ENCODE results near the gene PPIF. TPM values are rescaled to one million over a fixed set of nuclear protein-coding genes. Genes with fewer than 3 reads are reported as not detected.

PPIF gene
- total RNA-seq, 4 donors from 2014 or later: 39.1 to 82.1 (median 67.9) TPM

DNA sequence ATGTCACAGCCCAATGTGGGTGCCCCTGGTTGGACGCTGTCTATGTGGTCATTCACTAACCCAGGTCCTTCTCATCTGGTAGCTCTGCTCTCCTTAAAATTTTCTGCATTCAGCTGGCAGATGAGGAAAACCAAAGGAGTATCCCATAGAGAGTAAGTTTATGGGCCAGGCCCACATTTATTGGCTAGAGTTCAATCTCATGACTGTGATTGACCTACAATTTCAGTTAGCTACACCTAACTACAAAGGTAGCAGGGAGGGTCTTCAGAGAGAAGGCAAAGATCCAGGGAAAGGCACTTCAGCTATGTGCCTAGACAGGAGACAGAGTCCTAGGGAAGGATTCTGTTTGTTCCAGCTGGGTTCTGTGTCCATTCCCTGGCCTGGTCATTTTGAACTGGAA lies 23.7 kb upstream of the PPIF start:
- no peak for ATAC-seq
- H3K4me1 ChIP-seq: no peaks in the 10 kb centered on the region

DNA sequence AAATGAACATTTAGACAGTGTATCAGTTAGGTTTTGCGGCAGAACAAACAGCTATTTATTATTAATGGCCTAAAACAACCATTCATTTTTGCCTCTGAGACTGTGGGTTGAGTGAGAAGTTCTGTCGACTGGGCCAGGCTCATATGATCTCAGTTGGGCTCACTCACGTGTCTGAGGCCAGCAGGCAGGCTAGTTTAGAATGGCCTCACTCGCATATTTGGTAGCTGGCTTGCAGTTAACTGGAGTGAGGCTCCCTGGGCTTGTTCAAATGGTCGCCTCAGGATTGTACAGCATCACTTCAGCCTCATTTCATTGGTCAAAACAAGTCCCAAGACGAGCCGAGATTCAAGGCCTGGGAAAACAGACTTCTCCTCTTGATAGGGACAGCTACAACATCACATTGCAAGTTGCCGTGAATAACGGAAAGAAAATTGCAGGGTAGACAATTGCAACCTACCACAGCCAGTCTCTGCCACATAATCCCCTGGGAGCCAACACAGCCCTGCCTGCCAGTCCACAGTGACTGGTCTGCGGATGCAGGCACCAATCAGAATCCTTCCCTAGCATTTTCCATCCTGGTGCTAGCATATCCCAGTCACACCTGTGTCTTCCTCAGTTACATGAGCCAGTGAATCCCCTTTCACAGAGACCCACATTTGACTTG lies 23.1 kb upstream of the PPIF start:
- ATAC-seq (no peak), DNase-seq (no peak)
- no peak for TF ChIP-seq POLR2A (IDR thresholded peaks at IDR 0.05)
- TF ChIP-seq, protein P1, sequence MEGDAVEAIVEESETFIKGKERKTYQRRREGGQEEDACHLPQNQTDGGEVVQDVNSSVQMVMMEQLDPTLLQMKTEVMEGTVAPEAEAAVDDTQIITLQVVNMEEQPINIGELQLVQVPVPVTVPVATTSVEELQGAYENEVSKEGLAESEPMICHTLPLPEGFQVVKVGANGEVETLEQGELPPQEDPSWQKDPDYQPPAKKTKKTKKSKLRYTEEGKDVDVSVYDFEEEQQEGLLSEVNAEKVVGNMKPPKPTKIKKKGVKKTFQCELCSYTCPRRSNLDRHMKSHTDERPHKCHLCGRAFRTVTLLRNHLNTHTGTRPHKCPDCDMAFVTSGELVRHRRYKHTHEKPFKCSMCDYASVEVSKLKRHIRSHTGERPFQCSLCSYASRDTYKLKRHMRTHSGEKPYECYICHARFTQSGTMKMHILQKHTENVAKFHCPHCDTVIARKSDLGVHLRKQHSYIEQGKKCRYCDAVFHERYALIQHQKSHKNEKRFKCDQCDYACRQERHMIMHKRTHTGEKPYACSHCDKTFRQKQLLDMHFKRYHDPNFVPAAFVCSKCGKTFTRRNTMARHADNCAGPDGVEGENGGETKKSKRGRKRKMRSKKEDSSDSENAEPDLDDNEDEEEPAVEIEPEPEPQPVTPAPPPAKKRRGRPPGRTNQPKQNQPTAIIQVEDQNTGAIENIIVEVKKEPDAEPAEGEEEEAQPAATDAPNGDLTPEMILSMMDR (IDR thresholded peaks at IDR 0.05 in 4 of 5, conservative IDR thresholded peaks at IDR 0.05 in 1 of 5): no peak
- H3K9me3 ChIP-seq: no peaks in the 10 kb centered on the region
- no peak overlapping the region for H3K27ac ChIP-seq
- in situ Hi-C loops (cut with MboI; ENCODE audit: low sequenced_read_pairs in 4 of 4): no loop called here
- no peak overlapping the region for H3K4me3 ChIP-seq
- H3K27me3 ChIP-seq: no peaks in the 10 kb centered on the region
- intact Hi-C loops (cut with DNase I; ENCODE audit: low total_unique reads): no loop called here
- no peaks in the 10 kb centered on the region for H3K36me3 ChIP-seq
- no peaks in the 10 kb centered on the region for H3K4me1 ChIP-seq

More for the DNA sequence above, 23.7 kb upstream of the PPIF start:
- Histone ChIP-seq H3K27me3 (no peaks in the 10 kb centered on the region), H3K9me3 (no peaks in the 10 kb centered on the region), H3K4me3 (no peak overlapping the region), H3K36me3 (no peaks in the 10 kb centered on the region), H3K27ac (no peak overlapping the region)
- DNase-seq: no peak
- in situ Hi-C loops (cut with MboI; ENCODE audit: low sequenced_read_pairs in 4 of 4): no loop called here
- TF ChIP-seq POLR2A (IDR thresholded peaks at IDR 0.05): no peak
- TF ChIP-seq, protein P1 (IDR thresholded peaks at IDR 0.05 in 4 of 5, conservative IDR thresholded peaks at IDR 0.05 in 1 of 5): no peak
- intact Hi-C loops (cut with DNase I; ENCODE audit: low total_unique reads): no loop called here

DNA sequence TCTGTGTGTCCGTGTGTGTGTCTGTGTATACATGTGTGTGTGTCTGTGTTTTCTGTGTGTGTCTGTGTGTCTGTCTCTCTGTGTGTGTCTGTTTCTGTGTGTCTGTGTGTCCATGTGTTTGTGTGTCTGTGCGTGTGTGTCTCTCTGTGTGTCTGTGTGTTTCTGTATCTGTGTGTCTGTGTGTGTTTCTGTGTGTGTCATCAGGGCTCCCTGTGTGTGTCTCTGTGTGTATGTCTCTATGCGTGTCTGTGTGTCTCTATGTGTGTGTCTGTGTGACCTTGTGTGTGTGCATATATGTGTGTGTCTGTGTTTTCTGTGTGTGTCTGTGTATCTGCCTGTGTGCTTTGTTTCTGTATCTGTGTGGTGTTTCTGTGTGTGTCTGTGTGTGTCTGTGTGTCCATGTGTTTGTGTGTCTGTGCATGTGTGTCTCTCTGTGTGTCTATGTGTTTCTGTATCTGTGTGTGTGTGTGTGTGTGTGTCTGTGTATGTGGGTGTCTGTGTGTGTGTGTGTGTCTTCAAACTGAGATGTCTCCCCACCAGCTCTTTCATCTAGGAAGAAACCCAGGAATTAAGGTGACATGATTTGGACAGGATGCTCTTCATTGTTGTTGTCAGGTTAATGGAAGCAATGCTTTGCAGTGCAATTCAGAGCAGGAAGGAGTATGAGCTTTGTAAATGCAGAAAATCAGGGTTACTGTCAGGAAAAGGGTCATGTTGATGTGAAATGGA lies 20.7 kb upstream of the PPIF start:
- no peak for DNase-seq
- ATAC-seq: no peak
- Histone ChIP-seq H3K9me3 (no peaks in the 10 kb centered on the region), H3K27me3 (no peaks in the 10 kb centered on the region), H3K36me3 (no peaks in the 10 kb centered on the region), H3K4me1 (no peaks in the 10 kb centered on the region), H3K27ac (no peak overlapping the region), H3K4me3 (no peak overlapping the region)
- in situ Hi-C loops (cut with MboI; ENCODE audit: low sequenced_read_pairs in 4 of 4): no loop called here
- no peak for TF ChIP-seq POLR2A (IDR thresholded peaks at IDR 0.05)
- TF ChIP-seq, protein P1 (IDR thresholded peaks at IDR 0.05 in 4 of 5, conservative IDR thresholded peaks at IDR 0.05 in 1 of 5): no peak
- intact Hi-C loops (cut with DNase I; ENCODE audit: low total_unique reads): no loop called here

DNA sequence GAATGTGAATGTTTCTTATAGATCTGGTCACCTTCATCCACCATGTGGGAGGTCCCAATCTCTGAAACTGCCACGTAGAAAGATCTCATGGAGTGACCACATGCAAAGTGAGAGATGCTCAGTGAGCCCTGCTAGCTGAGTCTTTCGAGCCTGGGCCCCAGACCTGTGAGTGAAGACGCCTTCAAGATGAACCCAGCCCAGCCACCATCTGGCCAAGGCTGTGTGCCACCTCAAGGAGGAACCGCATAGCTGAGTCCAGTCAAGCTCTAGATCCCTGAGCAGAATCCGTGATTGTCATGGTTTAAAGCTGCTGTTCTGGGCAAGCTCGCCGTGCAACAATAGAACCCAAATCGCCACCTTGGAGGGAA lies 20.2 kb upstream of the PPIF start:
- H3K4me3 ChIP-seq: no peak overlapping the region
- H3K36me3 ChIP-seq: no peaks in the 10 kb centered on the region
- no peak for TF ChIP-seq POLR2A (IDR thresholded peaks at IDR 0.05)
- TF ChIP-seq, protein P1 (IDR thresholded peaks at IDR 0.05 in 4 of 5, conservative IDR thresholded peaks at IDR 0.05 in 1 of 5): no peak
- H3K9me3 ChIP-seq: no peaks in the 10 kb centered on the region
- ATAC-seq (no peak), DNase-seq (no peak)
- in situ Hi-C loops (cut with MboI; ENCODE audit: low sequenced_read_pairs in 4 of 4): no loop called here
- H3K27me3 ChIP-seq: no peaks in the 10 kb centered on the region
- H3K4me1 ChIP-seq: no peaks in the 10 kb centered on the region
- intact Hi-C loops (cut with DNase I; ENCODE audit: low total_unique reads): no loop called here
- H3K27ac ChIP-seq: no peak overlapping the region

Data from gastrocnemius medialis (tissue), 4 donors.